Tibial artery (tissue), 4 donors: ENCODE data around the gene SRRM1.
A peak's percentile ranks its signal among the peaks of the same experiment; 100 is the strongest.
"Not testable (repeated sequence)": the region's sequence is repeated elsewhere in the genome, so short reads cannot be mapped to it uniquely, and the experiment has no call there.

ENCODE experiments used
- DNase-seq, 2 donors: peaks; one replicate each; pipeline ENCODE4 v3.0.0-alpha.2; 2019
- H3K27ac ChIP-seq, 2 donors: fragments of 200-600 bp; sonication (generic) in 1 of 2; 1 replicate in 1 of 2; 2 replicates in 1 of 2; pipeline ENCODE4 v1.5.1; 2018 to 2019; ENCODE audit warnings: mild to moderate bottlenecking in 1 of 2
- H3K27me3 ChIP-seq, 2 donors: fragments of 200-600 bp; sonication (generic) in 1 of 2; one replicate each; pipeline versions ENCODE4 v1.5.1 to v1.6.0; 2016 to 2019
- H3K36me3 ChIP-seq, 3 donors: fragments of 200-600 bp; sonication (generic) in 2 of 3; one replicate each; pipeline ENCODE4 v1.5.1; 2016 to 2019; ENCODE audit warnings: mild to moderate bottlenecking in 2 of 3
- H3K4me1 ChIP-seq, 4 donors: fragments of 200-600 bp; sonication (generic) in 2 of 4; 1 replicate in 3 of 4; 2 replicates in 1 of 4; pipeline ENCODE4 v1.5.1; 2016 to 2019
- H3K4me3 ChIP-seq, 2 donors: fragments of 200-600 bp; sonication (generic) in 1 of 2; 1 replicate in 1 of 2; 2 replicates in 1 of 2; pipeline ENCODE4 v1.5.1; 2018 to 2019; ENCODE audit warnings: mild to moderate bottlenecking in 2 of 2
- H3K9me3 ChIP-seq, 3 donors: fragments of 200-600 bp; sonication (generic) in 1 of 3; one replicate each; pipeline ENCODE4 v1.5.1; 2016 to 2019
- intact Hi-C: fragments of 100-400 bp; cut with DNase I; formaldehyde crosslinking; loops from one replicate; pipeline ENCODE4 v1.15.0; 2023; ENCODE audit warnings: low total_unique reads
- TF ChIP-seq, protein P1 (sequence below), 2 experiments: fragments of 200-600 bp in 1 of 2; fragments of 450-650 bp in 1 of 2; IDR thresholded peaks; one replicate each; pipeline ENCODE4 v1.5.1; 2017 to 2019; ENCODE audit warnings: antibody characterized with exemption in 2 of 2, mild to moderate bottlenecking in 1 of 2, moderate library complexity in 1 of 2

The SRRM1 gene

DNA sequence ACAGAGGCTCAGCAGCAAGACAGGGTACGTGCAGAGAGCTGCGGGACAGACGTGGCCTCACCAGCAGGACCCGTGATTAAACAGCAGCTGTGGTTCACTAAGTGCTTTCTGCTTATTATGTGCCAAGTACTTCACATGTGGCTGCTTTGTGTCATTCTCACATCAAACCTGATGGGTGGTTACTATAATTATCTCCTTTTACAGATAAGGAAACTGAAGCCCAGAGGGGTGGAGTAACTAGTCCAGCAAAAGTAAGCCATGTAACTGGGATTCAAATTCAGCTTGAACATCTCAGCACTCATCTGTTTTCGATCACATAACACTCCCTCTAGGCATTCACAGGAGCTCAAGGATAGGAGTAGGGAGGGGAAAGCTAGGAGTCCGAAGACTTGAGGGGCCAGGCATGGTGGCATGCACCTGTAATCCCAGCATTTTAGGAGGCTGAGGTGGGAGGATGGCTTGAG lies 51.3 kb downstream of the SRRM1 start:
- TF ChIP-seq, protein P1, sequence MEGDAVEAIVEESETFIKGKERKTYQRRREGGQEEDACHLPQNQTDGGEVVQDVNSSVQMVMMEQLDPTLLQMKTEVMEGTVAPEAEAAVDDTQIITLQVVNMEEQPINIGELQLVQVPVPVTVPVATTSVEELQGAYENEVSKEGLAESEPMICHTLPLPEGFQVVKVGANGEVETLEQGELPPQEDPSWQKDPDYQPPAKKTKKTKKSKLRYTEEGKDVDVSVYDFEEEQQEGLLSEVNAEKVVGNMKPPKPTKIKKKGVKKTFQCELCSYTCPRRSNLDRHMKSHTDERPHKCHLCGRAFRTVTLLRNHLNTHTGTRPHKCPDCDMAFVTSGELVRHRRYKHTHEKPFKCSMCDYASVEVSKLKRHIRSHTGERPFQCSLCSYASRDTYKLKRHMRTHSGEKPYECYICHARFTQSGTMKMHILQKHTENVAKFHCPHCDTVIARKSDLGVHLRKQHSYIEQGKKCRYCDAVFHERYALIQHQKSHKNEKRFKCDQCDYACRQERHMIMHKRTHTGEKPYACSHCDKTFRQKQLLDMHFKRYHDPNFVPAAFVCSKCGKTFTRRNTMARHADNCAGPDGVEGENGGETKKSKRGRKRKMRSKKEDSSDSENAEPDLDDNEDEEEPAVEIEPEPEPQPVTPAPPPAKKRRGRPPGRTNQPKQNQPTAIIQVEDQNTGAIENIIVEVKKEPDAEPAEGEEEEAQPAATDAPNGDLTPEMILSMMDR (IDR thresholded peaks at IDR 0.05): no peak
- Histone ChIP-seq H3K27me3 (no peaks in the 10 kb centered on the region), H3K36me3 (no peaks in the 10 kb centered on the region), H3K27ac (no peak overlapping the region), H3K9me3 (no peaks in the 10 kb centered on the region), H3K4me3 (no peak overlapping the region), H3K4me1 (peaks cover 0 to 13% (median 0%) of the 10 kb centered on the region in 4 donors)
- intact Hi-C loops: loop anchor here (10.0 kb wide), 1 partner anchor 50 kb away; the partner anchor contains the start of gene CLIC4
- DNase-seq: no peak

DNA sequence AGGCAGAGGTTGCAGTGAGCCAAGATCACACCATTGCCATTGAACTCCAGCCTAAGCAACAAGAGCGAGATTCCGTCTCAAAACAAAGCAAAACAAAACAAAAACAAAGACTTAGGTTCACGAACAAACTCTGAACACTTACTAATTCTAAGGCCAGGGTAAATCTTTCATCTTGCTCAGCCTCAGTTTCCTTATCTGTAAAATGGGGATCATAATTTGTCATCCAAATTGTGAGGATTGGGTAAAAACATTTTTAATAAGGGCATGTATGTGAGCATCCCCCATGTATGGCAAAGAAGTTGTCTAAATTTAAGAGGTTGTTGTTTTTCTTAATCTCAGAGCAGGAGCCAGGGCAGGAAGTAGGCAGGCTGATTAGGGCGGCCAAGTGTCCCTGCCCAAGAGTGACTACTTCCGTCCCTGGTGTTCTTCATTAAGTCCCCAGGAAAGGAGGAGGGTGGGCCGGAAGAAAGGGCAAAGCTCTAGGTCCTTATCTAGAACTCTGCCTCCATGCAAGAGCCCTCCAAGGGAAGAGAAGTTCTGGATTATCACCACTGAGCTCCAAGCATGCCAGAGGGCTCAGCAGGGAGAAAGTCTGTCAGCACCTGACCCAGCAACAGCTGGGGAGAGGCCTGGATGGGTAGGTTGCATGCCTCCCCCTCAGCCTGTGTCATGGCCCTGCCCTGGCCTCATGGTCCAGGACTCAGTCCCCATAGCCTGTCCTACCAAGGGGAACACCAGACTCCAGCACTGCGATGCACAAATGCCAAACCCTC lies 52.3 kb downstream of the SRRM1 start:
- no peaks in the 10 kb centered on the region for H3K27me3 ChIP-seq
- H3K27ac ChIP-seq: no peak overlapping the region
- H3K4me3 ChIP-seq: no peak overlapping the region
- peak in 1 of 2 donors; percentile 23 for DNase-seq
- no peaks in the 10 kb centered on the region for H3K9me3 ChIP-seq
- TF ChIP-seq, protein P1 (IDR thresholded peaks at IDR 0.05): no peak
- intact Hi-C loops: loop anchor here (10.0 kb wide), 1 partner anchor 49 kb away; the partner anchor contains the start of gene CLIC4
- no peaks in the 10 kb centered on the region for H3K36me3 ChIP-seq
- peaks cover 0 to 13% (median 0%) of the 10 kb centered on the region in 4 donors for H3K4me1 ChIP-seq

DNA sequence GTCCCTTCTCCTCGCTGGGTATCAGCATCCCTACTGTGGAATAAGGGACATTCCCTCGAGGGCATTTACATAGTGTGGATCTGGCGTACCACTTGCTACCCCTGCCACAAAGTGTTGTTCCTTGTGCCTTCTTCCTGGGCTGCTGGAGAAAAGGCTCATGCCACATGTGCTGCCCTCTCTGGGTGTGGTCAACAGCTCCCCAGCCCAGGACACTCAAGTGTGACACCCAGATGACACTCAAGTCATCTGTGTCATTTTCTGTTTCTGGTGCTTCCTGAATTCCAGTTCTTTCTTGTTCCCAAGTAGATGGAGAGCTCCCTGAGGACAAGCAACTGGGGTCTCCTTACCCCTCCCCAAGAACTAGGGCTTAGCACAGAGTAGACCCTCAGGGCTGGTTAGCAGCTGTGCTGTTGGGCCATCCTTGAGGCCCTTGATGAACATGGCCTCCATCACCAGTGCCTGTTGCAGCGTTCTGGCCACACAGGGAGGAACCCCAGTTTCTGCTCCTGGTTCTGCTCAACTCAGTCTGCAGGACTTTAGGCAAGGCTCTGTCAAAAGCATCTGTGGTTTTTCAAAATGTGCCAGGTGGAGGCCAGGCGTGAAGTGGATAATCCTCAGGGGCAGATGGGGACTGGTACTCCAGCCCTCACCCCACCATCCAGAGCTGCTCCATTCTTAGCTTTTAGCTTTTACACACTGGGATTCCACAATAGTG lies 53.1 kb downstream of the SRRM1 start:
- peaks cover 0 to 13% (median 0%) of the 10 kb centered on the region in 4 donors for H3K4me1 ChIP-seq

DNA sequence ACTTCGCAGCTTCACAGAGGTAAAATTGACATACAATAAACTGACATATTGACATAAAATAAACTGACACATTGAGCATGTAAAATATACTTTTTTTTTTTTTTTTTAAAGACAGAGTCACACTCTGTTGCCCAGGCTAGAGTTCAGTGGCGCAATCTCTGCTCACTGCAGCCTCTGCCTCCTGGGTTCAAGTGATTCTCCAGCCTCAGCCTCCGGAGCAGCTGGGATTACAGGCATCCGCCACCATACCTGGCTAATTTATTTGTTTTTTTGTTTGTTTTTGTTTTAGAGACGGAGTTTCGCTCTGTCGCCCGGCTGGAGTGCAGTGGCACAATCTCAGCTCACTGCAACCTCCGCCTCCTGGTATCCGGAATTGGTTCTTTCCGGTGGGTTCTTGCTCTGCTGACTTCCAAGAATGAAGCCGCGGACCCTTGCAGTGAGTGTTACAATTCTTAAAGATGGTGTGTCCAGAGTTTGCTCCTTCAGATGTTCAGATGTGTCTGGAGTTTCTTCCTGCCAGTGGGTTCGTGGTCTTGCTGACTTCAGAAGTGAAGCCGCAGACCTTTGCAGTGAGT lies 53.7 kb downstream of the SRRM1 start:
- H3K9me3 ChIP-seq: no peaks in the 10 kb centered on the region
- H3K4me3 ChIP-seq: no peak overlapping the region
- no peaks in the 10 kb centered on the region for H3K36me3 ChIP-seq
- intact Hi-C loops: loop anchor here (10.0 kb wide), 1 partner anchor 48 kb away; the partner anchor contains the start of gene CLIC4
- TF ChIP-seq, protein P1 (IDR thresholded peaks at IDR 0.05): no peak
- peaks cover 0 to 13% (median 0%) of the 10 kb centered on the region in 4 donors for H3K4me1 ChIP-seq
- no peaks in the 10 kb centered on the region for H3K27me3 ChIP-seq
- no peak for DNase-seq
- H3K27ac ChIP-seq: no peak overlapping the region

More for the DNA sequence above, 53.1 kb downstream of the SRRM1 start:
- TF ChIP-seq, protein P1 (IDR thresholded peaks at IDR 0.05): no peak
- no peak overlapping the region for H3K4me3 ChIP-seq
- H3K36me3 ChIP-seq: no peaks in the 10 kb centered on the region
- intact Hi-C loops: loop anchor here (10.0 kb wide), 1 partner anchor 49 kb away; the partner anchor contains the start of gene CLIC4
- no peaks in the 10 kb centered on the region for H3K9me3 ChIP-seq
- no peaks in the 10 kb centered on the region for H3K27me3 ChIP-seq
- no peak for DNase-seq
- H3K27ac ChIP-seq: no peak overlapping the region

DNA sequence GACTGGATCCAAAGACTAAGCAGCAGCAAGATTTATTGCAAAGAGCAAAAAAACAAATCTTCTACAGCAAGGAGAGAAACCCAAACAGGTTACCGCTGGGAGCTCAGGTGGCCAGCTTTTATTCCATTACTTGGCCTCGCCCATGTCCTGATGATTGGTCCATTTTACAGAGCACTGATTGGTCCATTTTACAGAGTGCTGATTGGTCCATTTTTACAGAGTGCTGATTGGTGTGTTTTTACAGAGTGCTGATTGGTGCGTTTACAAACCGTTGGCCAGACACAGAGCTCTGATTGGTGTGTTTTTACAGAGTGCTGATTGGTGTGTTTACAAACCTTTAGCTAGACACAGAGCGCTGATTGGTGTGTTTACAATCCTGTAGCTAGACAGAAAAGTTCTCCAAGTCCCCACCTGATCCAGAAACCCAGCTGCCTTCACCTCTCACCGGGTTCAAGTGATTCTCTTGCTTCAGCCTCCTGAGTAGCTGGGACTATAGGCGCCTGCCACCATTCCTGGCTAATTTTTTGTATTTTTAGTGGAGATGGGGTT lies 54.4 kb downstream of the SRRM1 start:
- intact Hi-C loops: loop anchor here (10.0 kb wide), 1 partner anchor 47 kb away; the partner anchor contains the start of gene CLIC4
- not testable (repeated sequence) for H3K27ac ChIP-seq, H3K4me3 ChIP-seq, H3K27me3 ChIP-seq, DNase-seq, H3K9me3 ChIP-seq, H3K36me3 ChIP-seq
- peaks cover 0 to 13% (median 0%) of the 10 kb centered on the region in 4 donors for H3K4me1 ChIP-seq

DNA sequence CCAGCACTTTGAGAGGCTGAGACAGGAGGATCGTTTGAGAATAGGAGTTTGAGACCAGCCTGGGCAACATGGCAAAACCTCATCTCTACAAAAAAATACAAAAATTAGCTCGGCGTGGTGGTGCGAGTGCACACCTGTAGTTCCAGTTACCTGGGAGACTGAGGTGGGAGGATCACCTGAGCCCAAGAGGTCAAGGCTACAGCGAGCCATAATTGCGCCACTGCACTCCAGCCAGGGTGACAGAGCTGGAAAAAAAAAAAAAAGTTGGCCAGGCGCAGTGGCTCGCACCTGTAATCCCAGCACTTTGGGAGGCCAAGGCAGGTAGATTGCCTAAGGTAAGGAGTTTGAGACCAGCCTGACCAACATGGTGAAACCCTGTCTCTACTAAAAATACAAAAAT lies 55.2 kb downstream of the SRRM1 start:
- DNase-seq, H3K9me3 ChIP-seq, H3K4me3 ChIP-seq, H3K27me3 ChIP-seq, H3K27ac ChIP-seq, H3K36me3 ChIP-seq: not testable (repeated sequence)
- peaks cover 0 to 13% (median 0%) of the 10 kb centered on the region in 4 donors for H3K4me1 ChIP-seq
- intact Hi-C loops: loop anchor here (10.0 kb wide), 1 partner anchor 46 kb away; the partner anchor contains the start of gene CLIC4
